GM12872 (cell line): ENCODE measurements around the gene INHBA.

ENCODE experiments used
- TF ChIP-seq, protein P1 (sequence below): IDR thresholded peaks from 3 replicates; pipeline ENCODE4 v1.5.1; 2011; ENCODE audit warnings: low read depth, mild to moderate bottlenecking, low read length, moderate library complexity; ENCODE audit not compliant: insufficient read depth

INHBA gene

DNA sequence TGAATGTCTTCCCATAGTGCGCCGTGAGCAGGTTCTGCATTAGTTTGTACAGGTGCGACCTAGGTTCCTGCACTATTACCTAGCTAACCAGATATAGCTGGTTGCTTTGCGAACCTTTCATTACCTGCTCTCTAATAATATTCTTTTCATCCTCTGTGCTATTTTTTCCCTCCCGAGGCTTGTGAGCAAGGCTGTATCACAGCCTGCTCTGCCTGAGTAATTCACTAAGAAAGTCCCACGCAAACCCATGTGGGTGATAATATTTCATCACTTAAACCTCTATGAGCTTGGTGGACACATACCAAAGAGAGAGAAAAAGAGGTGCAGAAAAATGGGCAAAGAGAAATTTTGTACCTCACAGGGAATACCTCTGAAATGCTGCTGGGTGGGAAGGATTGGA lies 8.4 kb downstream of the INHBA start:
- TF ChIP-seq, protein P1, sequence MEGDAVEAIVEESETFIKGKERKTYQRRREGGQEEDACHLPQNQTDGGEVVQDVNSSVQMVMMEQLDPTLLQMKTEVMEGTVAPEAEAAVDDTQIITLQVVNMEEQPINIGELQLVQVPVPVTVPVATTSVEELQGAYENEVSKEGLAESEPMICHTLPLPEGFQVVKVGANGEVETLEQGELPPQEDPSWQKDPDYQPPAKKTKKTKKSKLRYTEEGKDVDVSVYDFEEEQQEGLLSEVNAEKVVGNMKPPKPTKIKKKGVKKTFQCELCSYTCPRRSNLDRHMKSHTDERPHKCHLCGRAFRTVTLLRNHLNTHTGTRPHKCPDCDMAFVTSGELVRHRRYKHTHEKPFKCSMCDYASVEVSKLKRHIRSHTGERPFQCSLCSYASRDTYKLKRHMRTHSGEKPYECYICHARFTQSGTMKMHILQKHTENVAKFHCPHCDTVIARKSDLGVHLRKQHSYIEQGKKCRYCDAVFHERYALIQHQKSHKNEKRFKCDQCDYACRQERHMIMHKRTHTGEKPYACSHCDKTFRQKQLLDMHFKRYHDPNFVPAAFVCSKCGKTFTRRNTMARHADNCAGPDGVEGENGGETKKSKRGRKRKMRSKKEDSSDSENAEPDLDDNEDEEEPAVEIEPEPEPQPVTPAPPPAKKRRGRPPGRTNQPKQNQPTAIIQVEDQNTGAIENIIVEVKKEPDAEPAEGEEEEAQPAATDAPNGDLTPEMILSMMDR = no peak

DNA sequence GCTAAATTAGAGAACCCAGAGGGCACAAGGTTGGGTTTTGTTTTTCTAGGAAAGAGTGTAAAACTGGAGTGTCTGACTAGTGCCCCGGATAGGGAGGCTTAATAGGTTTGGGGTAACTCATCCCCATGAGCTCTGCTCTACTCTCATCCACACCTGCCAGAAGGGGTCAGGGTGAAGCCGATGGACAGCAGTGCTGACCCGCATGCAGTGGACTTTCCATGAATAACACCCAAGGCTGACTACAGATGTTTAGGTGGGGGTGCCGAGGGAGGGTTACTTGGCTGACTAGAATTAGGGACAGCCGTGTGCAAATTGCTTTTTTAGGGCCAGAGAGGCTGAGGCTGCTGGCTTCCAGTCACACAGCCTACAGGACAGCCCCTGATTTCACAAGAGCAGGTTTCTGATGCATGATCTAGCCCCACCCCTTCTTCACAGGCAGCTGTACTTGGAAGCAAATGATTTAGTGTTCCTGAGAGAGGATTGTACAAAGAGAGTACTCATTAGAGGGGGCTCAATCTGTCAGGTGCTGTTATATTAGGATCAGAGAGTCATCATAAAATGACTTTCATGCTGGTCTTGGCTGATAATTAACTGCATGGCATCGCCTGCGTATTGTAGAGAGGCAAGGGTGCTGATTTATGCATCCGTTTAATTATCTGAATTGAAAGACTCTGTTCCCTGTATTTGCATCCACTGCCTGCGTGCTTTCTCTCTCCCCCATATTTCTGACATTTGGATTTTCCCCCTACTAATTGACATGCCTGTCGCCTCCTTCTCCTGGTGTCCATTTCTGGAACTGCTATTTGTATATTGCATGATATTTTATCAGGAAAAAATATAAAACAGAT lies 9.5 kb downstream of the INHBA start:
- TF ChIP-seq, protein P1 = no peak

DNA sequence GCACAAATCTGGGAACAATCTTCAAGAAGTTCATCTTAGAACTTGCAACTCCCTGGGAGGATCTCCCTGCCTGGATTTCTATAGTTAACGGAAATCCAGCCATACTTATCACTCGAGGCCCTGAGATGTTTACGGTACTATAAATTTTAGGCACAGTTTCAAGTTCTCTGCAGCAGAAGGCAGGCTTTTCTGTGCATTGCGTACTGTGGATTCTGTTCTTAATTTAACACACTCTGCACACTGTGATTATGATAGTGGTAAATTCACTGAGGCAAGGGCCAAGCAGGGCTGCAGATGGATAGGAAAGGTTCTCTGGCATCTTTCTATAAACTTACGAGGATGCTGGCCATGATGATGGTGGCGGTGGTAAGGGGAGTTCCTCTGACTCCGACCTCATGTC lies 10.6 kb downstream of the INHBA start:
- TF ChIP-seq, protein P1 = no peak

DNA sequence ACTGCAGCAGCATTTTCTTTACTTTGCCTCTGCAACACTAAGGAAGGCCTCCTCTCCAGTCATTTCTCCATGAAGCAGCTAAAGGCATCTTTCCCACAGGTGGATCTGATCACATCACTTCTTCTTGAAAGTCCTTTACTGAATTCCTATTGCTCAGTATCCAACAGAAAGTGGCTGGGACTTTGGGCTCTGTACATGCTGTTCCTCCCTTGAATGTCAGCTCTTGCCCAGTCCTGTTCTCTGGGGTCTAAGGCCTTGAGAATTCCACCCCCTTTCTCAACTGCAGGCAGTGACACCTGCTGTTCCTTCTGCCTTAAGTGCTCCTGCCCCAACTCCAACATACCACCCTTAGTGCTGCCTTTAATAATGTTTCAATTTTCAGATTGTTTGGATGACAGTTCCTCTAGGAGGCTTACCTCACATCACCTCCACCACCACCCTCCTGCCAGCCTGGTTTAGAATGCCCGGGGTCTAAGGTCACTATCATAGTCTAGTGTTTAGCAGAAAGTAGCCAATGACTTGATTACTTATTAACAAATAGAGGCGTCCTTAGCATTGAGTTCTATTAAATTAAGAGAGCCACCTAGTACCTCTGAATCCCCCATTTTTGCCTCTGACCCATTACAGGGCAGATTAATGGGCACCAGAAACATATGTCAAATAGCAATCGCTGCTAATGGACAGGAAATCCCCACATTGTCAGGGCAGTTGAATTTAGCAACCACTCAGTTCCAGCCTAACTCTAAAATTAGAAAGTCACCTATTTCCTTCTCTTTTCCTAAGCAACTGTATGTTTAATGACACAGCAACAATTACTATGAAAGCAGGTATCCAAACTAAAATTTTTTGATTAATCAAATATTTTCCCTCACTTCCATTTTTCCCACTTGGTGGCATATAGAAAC lies 11.4 kb downstream of the INHBA start:
- TF ChIP-seq, protein P1 = no peak

DNA sequence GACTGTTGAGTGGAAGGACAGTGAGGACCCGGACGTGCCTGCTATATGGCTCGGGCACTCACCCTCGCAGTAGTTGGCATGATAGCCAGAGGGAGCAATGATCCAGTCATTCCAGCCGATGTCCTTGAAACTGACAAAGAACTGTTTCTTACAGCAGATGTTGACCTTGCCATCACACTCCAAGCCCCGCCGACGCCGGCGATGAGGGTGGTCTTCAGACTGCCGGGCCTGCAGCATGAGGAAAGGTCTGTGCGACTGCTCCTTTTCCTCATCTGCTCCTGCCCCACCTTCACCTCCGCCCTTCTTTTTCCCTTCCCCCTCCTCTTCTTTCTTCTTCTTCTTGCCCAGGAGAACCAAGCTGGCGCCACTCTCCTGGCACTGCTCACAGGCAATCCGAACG lies 13.1 kb downstream of the INHBA start:
- TF ChIP-seq, protein P1 = no peak

DNA sequence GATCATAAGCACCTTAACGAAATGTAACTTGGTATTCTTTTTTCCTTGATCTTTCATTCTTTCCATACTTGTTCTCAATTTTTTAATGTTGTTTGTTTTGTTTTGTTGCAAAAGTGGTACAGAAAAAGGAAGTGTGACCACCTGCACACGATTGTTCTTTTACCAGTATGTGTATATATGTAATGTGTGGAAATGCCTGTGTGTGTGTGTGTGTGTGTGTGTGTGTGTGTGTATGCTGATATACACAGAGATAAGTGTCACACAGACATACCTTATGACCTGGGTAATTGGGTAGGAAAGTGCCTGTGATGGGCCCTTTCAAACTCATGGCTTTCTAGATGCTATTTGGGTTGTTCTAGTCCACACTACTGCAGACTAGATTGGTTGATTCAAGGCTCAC lies 14.0 kb downstream of the INHBA start:
- TF ChIP-seq, protein P1 = no peak

DNA sequence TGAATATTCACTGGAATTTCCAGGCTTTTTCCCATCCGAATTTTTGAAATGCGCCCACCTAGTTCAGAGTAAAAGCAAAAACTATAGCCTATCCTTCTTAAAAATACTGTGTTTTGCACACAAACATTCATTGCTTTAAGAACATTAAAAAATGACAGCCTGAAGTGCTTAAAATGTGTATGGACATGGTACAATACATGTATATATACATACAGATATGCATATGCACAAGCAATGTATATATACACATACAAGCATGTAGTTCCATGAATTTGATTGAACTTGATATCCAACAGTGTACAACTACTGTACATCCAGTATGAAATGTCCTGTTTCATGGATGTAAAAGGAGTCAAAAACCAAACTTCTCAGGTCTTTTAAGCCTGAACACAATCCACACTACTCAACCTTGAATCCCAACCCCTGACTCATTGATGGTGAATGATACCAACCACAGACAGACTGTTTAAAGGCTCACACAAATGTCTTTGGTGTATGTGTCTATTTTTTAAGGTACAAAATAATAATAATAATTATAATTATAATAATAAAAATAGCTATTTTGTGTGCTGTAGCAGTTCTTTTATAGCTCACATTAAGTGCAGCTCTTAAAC lies 14.8 kb downstream of the INHBA start:
- TF ChIP-seq, protein P1 = no peak
